Nephron progenitor cell (in vitro differentiated cells): ENCODE data around the gene SPIN2A.
"Not testable (repeated sequence)": the region's sequence is repeated elsewhere in the genome, so short reads cannot be mapped to it uniquely, and the experiment has no call there.

Experiments used
- DNase-seq: peaks from one replicate; pipeline ENCODE4 v3.0.0; 2021
- H3K27ac Mint-ChIP-seq: 2 replicates; pipeline ENCODE4 v1.8.0; 2021; ENCODE audit warnings: mild to moderate bottlenecking, moderate library complexity, mixed read lengths
- H3K27me3 Mint-ChIP-seq: 2 replicates; pipeline ENCODE4 v1.8.0; 2021; ENCODE audit warnings: mild to moderate bottlenecking, low read depth, mixed read lengths; ENCODE audit not compliant: poor library complexity
- H3K36me3 Mint-ChIP-seq: 2 replicates; pipeline ENCODE4 v1.8.0; 2021; ENCODE audit warnings: low read depth, mixed read lengths
- H3K4me1 Mint-ChIP-seq: 2 replicates; pipeline ENCODE4 v1.8.0; 2021; ENCODE audit warnings: mixed read lengths
- H3K4me3 Mint-ChIP-seq: 2 replicates; pipeline ENCODE4 v1.8.0; 2021; ENCODE audit warnings: mild to moderate bottlenecking, moderate library complexity, mixed read lengths
- H3K9me3 Mint-ChIP-seq: 2 replicates; pipeline ENCODE4 v1.8.0; 2021; ENCODE audit warnings: mild to moderate bottlenecking, moderate library complexity, mixed read lengths
- TF ChIP-seq, protein P1 (sequence below): fragments of 200-600 bp; sonication (generic); IDR thresholded peaks from 2 replicates; pipeline ENCODE4 v1.5.0; 2021; ENCODE audit warnings: antibody characterized with exemption

SPIN2A gene

DNA sequence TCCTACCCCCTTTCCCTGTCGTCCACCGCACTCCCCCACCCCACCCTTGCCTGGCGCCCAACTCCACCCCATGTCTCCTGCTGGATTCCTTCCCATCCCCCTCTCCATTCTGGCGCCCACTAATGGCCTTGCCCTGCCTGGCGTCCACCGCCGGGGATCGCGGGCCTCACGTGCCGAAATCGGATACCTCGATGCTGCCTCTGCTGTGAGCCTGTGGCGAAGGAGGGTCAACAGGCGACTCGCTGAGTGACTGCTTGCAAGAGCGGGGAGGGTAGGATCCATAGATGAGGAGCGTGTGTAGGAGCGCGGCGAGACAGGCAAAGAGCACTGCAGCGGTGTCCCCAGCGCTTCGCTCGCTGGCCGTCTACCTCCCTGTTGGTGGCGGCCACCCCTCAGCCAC, at the start of gene SPIN2A:
Gene SPIN2A, minus strand, starts transcription at position 325 of the 400 bp plus-strand sequence. CDS start 800 bp downstream, outside the sequence.
- H3K36me3 Mint-ChIP-seq, result peaks cover 14% of the 10 kb centered on the region
- peaks cover 24% of the 10 kb centered on the region for H3K4me1 Mint-ChIP-seq
- peak within 1 kb of the TSS; percentile 79 for H3K4me3 Mint-ChIP-seq
- peak; percentile 58 for DNase-seq
- not testable (repeated sequence) for H3K27me3 Mint-ChIP-seq
- H3K9me3 Mint-ChIP-seq, result peaks cover 54% of the 10 kb centered on the region
- H3K27ac Mint-ChIP-seq, result peak within 1 kb of the TSS; percentile 58

GRCh38 chrX:57178605-57179004, 41.4 kb upstream of the SPIN2A start:
- Mint-ChIP-seq H3K27ac (no peak overlapping the region), H3K36me3 (peaks cover 15% of the 10 kb centered on the region), H3K9me3 (peaks cover 81% of the 10 kb centered on the region), H3K4me3 (no peak overlapping the region), H3K27me3 (no peaks in the 10 kb centered on the region), H3K4me1 (no peaks in the 10 kb centered on the region)
- no peak for DNase-seq
- TF ChIP-seq, protein P1, sequence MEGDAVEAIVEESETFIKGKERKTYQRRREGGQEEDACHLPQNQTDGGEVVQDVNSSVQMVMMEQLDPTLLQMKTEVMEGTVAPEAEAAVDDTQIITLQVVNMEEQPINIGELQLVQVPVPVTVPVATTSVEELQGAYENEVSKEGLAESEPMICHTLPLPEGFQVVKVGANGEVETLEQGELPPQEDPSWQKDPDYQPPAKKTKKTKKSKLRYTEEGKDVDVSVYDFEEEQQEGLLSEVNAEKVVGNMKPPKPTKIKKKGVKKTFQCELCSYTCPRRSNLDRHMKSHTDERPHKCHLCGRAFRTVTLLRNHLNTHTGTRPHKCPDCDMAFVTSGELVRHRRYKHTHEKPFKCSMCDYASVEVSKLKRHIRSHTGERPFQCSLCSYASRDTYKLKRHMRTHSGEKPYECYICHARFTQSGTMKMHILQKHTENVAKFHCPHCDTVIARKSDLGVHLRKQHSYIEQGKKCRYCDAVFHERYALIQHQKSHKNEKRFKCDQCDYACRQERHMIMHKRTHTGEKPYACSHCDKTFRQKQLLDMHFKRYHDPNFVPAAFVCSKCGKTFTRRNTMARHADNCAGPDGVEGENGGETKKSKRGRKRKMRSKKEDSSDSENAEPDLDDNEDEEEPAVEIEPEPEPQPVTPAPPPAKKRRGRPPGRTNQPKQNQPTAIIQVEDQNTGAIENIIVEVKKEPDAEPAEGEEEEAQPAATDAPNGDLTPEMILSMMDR, result no peak

- no peak overlapping the region for H3K4me3 Mint-ChIP-seq
- H3K9me3 Mint-ChIP-seq, result peaks cover 77% of the 10 kb centered on the region
- H3K27me3 Mint-ChIP-seq, result peaks cover 2% of the 10 kb centered on the region
- H3K27ac Mint-ChIP-seq, result no peak overlapping the region
- peaks cover 15% of the 10 kb centered on the region for H3K36me3 Mint-ChIP-seq
- TF ChIP-seq, protein P1, result no peak
- DNase-seq, result no peak
- H3K4me1 Mint-ChIP-seq, result no peaks in the 10 kb centered on the region
These were observed 39.9 kb upstream of the SPIN2A start for GRCh38 chrX:57177070-57177469.

- no peaks in the 10 kb centered on the region for H3K4me1 Mint-ChIP-seq
- H3K36me3 Mint-ChIP-seq, result peaks cover under 1% of the 10 kb centered on the region
- H3K27me3 Mint-ChIP-seq, result peaks cover 2% of the 10 kb centered on the region
- H3K9me3 Mint-ChIP-seq, result peaks cover 40% of the 10 kb centered on the region
- DNase-seq, result no peak
- TF ChIP-seq, protein P1, result no peak
- H3K4me3 Mint-ChIP-seq, result no peak overlapping the region
- H3K27ac Mint-ChIP-seq, result no peak overlapping the region
These were observed 35.3 kb upstream of the SPIN2A start for GRCh38 chrX:57172544-57172943.

DNA sequence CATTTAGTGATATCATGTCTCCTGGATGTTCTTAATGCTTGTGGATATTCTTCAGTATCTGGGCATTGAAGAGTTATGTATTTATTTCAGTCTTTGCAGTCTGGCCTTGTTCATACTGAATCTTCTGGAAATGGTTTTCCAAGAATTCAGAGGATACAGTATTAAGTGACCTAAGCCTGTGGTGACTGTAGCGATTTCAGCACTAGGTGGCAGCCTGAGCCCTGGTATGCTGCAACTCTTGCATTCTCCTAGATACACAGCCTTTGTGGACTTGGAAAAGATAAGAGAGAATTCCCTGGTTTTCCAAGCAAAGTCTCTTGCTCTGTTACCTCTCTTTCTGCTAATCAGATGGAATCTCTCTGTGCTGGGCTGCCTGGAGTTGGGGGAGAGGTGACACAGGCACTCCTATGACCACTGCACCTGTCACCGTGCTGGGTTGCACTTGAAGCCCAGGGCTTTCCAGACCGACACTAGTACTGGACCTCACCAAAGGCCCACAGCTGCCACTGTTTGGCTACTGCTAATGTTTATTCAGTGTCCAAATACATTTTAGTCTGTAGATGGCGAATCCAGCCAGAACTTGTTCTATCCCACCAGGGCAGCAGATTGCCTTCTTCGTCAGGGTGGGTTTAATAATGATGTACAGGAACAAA, 19.3 kb upstream of the SPIN2A start:
- peaks cover 18% of the 10 kb centered on the region for H3K4me1 Mint-ChIP-seq
- H3K36me3 Mint-ChIP-seq, result peaks cover 39% of the 10 kb centered on the region
- DNase-seq, result peak; percentile 23
- TF ChIP-seq, protein P1, result peak; percentile 38
- H3K27me3 Mint-ChIP-seq, result peaks cover under 1% of the 10 kb centered on the region
- no peak overlapping the region for H3K4me3 Mint-ChIP-seq
- H3K9me3 Mint-ChIP-seq, result peaks cover 86% of the 10 kb centered on the region
- H3K27ac Mint-ChIP-seq, result no peak overlapping the region

DNA sequence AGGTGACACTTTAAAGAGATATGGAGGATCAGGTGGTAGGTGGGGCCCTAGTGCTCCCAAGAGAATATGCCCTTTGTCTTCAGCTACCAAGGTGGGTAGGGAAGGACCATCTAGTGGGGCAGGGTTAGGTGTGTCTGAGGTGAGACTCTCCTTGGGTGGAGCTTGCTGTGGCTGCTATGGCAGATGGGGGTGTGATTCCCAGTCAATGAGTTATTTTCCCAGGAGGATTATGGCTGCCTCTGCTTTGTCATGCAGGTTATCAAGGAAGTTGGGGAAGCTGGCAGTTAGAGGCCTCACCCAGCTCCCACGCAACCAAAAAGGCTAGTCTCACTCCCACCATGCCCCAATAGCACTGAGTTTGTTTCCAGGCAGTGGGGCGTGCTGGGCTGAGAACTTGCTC, 18.0 kb upstream of the SPIN2A start:
- H3K9me3 Mint-ChIP-seq, result peaks cover 86% of the 10 kb centered on the region

DNA sequence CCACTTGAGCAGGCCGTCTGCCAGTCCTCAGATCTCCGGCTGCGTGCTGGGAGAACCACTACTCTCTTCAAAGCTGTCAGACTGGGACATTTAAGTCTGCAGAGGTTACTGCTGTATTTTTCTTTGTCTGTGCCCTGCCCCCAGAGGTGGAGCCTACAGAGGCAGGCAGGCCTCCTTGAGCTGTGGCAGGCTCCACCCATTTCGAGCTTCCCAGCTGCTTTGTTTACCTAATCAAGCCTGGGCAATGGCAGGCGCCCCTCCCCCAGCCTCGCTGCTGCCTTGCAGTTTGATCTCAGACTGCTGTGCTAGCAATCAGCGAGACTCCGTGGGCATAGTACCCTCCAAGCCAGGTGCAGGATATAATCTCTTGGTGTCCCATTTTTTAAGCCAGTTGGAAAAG, 15.0 kb upstream of the SPIN2A start:
- Mint-ChIP-seq H3K9me3 (peaks cover 86% of the 10 kb centered on the region), H3K4me1 (peaks cover 18% of the 10 kb centered on the region)
- not testable (repeated sequence) for H3K27me3 Mint-ChIP-seq

More for the DNA sequence above, 18.0 kb upstream of the SPIN2A start:
- no peak for DNase-seq
- H3K27ac Mint-ChIP-seq, result no peak overlapping the region
- peaks cover 18% of the 10 kb centered on the region for H3K4me1 Mint-ChIP-seq
- TF ChIP-seq, protein P1, result no peak
- H3K27me3 Mint-ChIP-seq, result peaks cover 6% of the 10 kb centered on the region
- H3K4me3 Mint-ChIP-seq, result no peak overlapping the region
- H3K36me3 Mint-ChIP-seq, result peaks cover 40% of the 10 kb centered on the region

More for the DNA sequence above, 15.0 kb upstream of the SPIN2A start:
- not testable (repeated sequence) for H3K4me3 Mint-ChIP-seq, H3K27ac Mint-ChIP-seq, DNase-seq
- H3K36me3 Mint-ChIP-seq, result peaks cover 56% of the 10 kb centered on the region
